NB4 (cell line): ENCODE data around the gene ARFGEF3.

Experiments
- CTCF ChIP-seq: IDR thresholded peaks from one replicate; pipeline ENCODE4 v1.5.1; 2012; ENCODE audit warnings: low read depth, low read length
- MAX ChIP-seq: IDR thresholded peaks from 2 replicates; pipeline ENCODE4 v1.6.1; 2011; ENCODE audit warnings: low read depth, low read length
- POLR2A ChIP-seq: IDR thresholded peaks from 2 replicates; pipeline ENCODE4 v1.6.1; 2011; ENCODE audit warnings: mild to moderate bottlenecking; ENCODE audit not compliant: insufficient read length; ENCODE audit errors: extremely low read depth

- TF ChIP-seq CTCF, result no peak
- no peak for TF ChIP-seq POLR2A
- TF ChIP-seq MAX, result no peak
Measured at GRCh38 chr6:138300469-138300868, 138.7 kb downstream of the ARFGEF3 start.
